Measurements from ENCODE around the gene PIGZ. TPM values are rescaled to one million over a fixed set of nuclear protein-coding genes. Genes with fewer than 3 reads are reported as not detected.

The PIGZ gene, protein sequence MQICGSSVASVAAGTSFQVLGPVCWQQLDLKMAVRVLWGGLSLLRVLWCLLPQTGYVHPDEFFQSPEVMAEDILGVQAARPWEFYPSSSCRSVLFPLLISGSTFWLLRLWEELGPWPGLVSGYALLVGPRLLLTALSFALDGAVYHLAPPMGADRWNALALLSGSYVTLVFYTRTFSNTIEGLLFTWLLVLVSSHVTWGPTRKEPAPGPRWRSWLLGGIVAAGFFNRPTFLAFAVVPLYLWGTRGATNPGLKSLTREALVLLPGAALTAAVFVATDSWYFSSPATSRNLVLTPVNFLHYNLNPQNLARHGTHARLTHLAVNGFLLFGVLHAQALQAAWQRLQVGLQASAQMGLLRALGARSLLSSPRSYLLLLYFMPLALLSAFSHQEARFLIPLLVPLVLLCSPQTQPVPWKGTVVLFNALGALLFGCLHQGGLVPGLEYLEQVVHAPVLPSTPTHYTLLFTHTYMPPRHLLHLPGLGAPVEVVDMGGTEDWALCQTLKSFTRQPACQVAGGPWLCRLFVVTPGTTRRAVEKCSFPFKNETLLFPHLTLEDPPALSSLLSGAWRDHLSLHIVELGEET
- 1.4 TPM for total RNA-seq (2021; ENCODE audit: unreplicated experiment)
- polyA plus RNA-seq (2012): 1.5 and 2.0 TPM in 2 replicates
- percentile 52 among the genes with signal in this experiment for Bru-seq, nascent RNA
- percentile 41 among the genes with signal in this experiment for BruChase-seq, experiment 1, labeled RNA remaining after a 6-hour chase
- percentile 46 among the genes with signal in this experiment for BruChase-seq, experiment 2, labeled RNA remaining after a 2-hour chase
- long read RNA-seq, partial matches to known transcripts: 0 of 4 reads
- long read RNA-seq, other reads (novel, unspliced or antisense): 4 of 4 reads

DNA sequence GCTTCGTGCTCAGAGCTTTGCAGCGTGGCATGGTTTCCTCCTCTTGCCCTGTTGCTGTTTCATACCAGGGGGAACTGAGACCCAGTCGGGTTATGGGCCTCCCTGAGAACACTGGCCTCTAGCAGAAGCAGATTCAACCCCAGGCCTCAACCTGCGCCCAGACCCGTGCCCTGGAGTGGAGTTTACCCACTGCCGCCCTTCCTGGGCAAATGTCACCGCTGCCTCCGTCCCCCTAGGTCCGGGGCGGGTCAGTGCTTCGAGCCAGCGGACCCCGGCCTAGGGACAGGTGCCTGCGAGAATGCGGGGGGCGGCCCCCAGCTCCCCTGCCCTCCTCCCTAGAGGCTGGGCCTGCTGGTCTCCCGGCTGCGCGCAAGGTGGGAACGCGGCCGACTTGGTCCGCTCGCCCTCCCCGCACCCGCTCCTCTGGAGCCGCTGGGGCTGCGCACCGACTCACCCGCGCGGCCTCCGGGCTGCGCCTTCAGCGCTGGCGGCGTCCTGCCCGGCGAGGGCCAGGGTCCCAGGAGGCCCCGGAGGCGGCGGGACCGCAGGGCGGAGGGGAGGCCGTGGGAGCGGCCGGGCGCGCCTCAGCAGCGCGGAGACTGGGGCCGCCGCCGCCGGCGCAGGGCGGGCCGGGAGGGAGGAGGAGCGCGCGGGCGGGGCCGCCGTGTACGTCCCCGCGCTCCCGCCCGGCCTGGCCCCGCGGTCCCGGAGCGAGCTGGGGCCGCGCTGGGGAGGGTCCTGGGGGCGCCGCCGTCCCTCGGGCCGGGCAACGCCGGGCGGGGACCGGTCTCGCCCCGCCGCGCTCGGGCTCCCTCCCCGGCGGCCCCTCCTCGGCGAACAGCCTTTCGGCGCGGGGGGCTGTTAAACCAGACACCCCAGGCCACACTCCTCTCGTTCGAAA lies at the start of gene PIGZ:
Gene PIGZ (minus strand): TSS at position 601 of the 901 bp plus-strand sequence. CDS start 16,802 bp downstream, outside the sequence.
- peak within 1 kb of the TSS; percentile 47; the same call in 1 of the 2 replicates for H3K27ac ChIP-seq (ENCODE audit: low read depth, low read length)
- CTCF ChIA-PET: no interaction called here
- POLR2A ChIA-PET: no interaction called here

More for the DNA sequence above, at the start of gene PIGZ:
- Histone ChIP-seq H3K9me3 (ENCODE audit: control insufficient read depth in 1 of 2, insufficient read depth in 1 of 2, low read depth in 1 of 2, low read length in 2 of 2) (no peaks in the 10 kb centered on the region), H3K36me3 (ENCODE audit: control insufficient read depth in 1 of 2, insufficient read depth in 2 of 2, low read length in 2 of 2) (no peaks in the 10 kb centered on the region), H3K9ac (ENCODE audit: low read length) (peak within 1 kb of the TSS; percentile 64), H3K79me2 (ENCODE audit: insufficient read depth, low read length) (no peaks in the 10 kb centered on the region), H4K20me1 (ENCODE audit: insufficient read depth) (no peaks in the 10 kb centered on the region), H3K9me2 (ENCODE audit: insufficient read depth) (no peaks in the 10 kb centered on the region), H3K4me3 (replicated peaks in 1 of 2; ENCODE audit: low read depth in 1 of 2, low read length in 2 of 2) (peak within 1 kb of the TSS; percentile 47 to 67), H2AFZ (ENCODE audit: low read depth, low read length, poor library complexity, severe bottlenecking) (peak within 1 kb of the TSS; percentile 16), H3K4me2 (ENCODE audit: low read length) (peak within 1 kb of the TSS; percentile 97), H3K4me1 (ENCODE audit: control insufficient read depth in 1 of 2, insufficient read depth in 2 of 2, low read length in 2 of 2) (peaks cover 7 to 21% of the 10 kb centered on the region in 2 experiments; a peak in 2 of 4 replicates), H3K27me3 (ENCODE audit: insufficient read depth, low read length) (no peaks in the 10 kb centered on the region)
- RAD21 ChIA-PET (ENCODE audit: low non-redundant PET in 1 of 2, low total read pairs in 2 of 2, uncharacterized antibody in 2 of 2, unreplicated experiment in 2 of 2): no interaction called here
- ATAC-seq (peak; percentile 76), DNase-seq (ENCODE audit: low read depth, low spot score) (no peak)
- intact Hi-C loops (cut with micrococcal nuclease): loop anchor here (5.0 kb wide), 1 partner anchor 441 kb away; no protein-coding TSS in a partner anchor
- BruUV-seq (replicated peaks): no TSS peak
- TF ChIP-seq JUND (IDR thresholded peaks at IDR 0.05) (no peak), POLR2A (IDR thresholded peaks at IDR 0.05; ENCODE audit: borderline replicate concordance, extremely low read depth, insufficient read depth, insufficient read length) (peak; percentile 48), FOSL1 (IDR thresholded peaks at IDR 0.05; ENCODE audit: low read depth) (no peak), SRF (IDR thresholded peaks at IDR 0.05; ENCODE audit: low read depth) (no peak), YY1 (IDR thresholded peaks at IDR 0.05; ENCODE audit: extremely low read depth, insufficient replicate concordance, low read depth, low read length) (peak; percentile 29), SP1 (IDR thresholded peaks at IDR 0.05; ENCODE audit: low read depth) (no peak), ZFX (IDR thresholded peaks at IDR 0.05) (peak; percentile 56), TCF7L2 (IDR thresholded peaks at IDR 0.05; ENCODE audit: borderline replicate concordance, extremely low read depth, insufficient read depth, insufficient read length) (no peak), POLR2AphosphoS5 (IDR thresholded peaks at IDR 0.05; ENCODE audit: low read depth, low read length) (peak; percentile 72), EGR1 (IDR thresholded peaks at IDR 0.05; ENCODE audit: low read depth) (no peak), SIN3A (IDR thresholded peaks at IDR 0.05; ENCODE audit: low read depth) (no peak), RAD21 (IDR thresholded peaks at IDR 0.05; ENCODE audit: low read depth) (no peak), EZH2phosphoT487 (IDR thresholded peaks at IDR 0.05; ENCODE audit: borderline replicate concordance) (no peak)
- TF ChIP-seq, protein P1, sequence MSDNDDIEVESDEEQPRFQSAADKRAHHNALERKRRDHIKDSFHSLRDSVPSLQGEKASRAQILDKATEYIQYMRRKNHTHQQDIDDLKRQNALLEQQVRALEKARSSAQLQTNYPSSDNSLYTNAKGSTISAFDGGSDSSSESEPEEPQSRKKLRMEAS (IDR thresholded peaks at IDR 0.05): 0 out of 2 replicates have a peak, but pooled peaks have one; percentile 37
- TF ChIP-seq, protein P2, sequence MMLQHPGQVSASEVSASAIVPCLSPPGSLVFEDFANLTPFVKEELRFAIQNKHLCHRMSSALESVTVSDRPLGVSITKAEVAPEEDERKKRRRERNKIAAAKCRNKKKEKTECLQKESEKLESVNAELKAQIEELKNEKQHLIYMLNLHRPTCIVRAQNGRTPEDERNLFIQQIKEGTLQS (IDR thresholded peaks at IDR 0.05): no peak
- TF ChIP-seq, protein P3, sequence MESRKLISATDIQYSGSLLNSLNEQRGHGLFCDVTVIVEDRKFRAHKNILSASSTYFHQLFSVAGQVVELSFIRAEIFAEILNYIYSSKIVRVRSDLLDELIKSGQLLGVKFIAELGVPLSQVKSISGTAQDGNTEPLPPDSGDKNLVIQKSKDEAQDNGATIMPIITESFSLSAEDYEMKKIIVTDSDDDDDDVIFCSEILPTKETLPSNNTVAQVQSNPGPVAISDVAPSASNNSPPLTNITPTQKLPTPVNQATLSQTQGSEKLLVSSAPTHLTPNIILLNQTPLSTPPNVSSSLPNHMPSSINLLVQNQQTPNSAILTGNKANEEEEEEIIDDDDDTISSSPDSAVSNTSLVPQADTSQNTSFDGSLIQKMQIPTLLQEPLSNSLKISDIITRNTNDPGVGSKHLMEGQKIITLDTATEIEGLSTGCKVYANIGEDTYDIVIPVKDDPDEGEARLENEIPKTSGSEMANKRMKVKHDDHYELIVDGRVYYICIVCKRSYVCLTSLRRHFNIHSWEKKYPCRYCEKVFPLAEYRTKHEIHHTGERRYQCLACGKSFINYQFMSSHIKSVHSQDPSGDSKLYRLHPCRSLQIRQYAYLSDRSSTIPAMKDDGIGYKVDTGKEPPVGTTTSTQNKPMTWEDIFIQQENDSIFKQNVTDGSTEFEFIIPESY (IDR thresholded peaks at IDR 0.05; ENCODE audit: extremely low read depth, insufficient replicate concordance, low read length): no peak

Data from HCT116 (cell line).